Neural cell (in vitro differentiated cells): ENCODE measurements around the gene SPTLC2.

Experiments
- CTCF ChIP-seq: fragments of 450-650 bp; IDR thresholded peaks from 2 replicates; pipeline ENCODE4 v1.5.1; 2014; ENCODE audit warnings: antibody characterized with exemption, mild to moderate bottlenecking, moderate library complexity; ENCODE audit not compliant: poor library complexity, severe bottlenecking
- EP300 ChIP-seq: fragments of 450-650 bp; conservative IDR thresholded peaks from 2 replicates; pipeline ENCODE4 v1.6.1; 2014; ENCODE audit warnings: antibody characterized with exemption, mild to moderate bottlenecking, moderate library complexity; ENCODE audit not compliant: poor library complexity, severe bottlenecking
- EZH2 ChIP-seq: fragments of 200-600, 300-800 bp; shearing (Covaris generic), sonication (generic); IDR thresholded peaks from 2 replicates; pipeline ENCODE4 v1.6.1; 2014; ENCODE audit warnings: antibody characterized with exemption, low read length, borderline replicate concordance, mild to moderate bottlenecking; ENCODE audit not compliant: insufficient read depth, poor library complexity, severe bottlenecking
- MXI1 ChIP-seq: fragments of 450-650 bp; conservative IDR thresholded peaks from 2 replicates; pipeline ENCODE4 v1.6.1; 2014; ENCODE audit warnings: antibody characterized with exemption, mild to moderate bottlenecking; ENCODE audit not compliant: poor library complexity, severe bottlenecking
- POLR2AphosphoS5 ChIP-seq: IDR thresholded peaks from 2 replicates; pipeline ENCODE4 v1.6.1; 2012
- RAD21 ChIP-seq: fragments of 450-650 bp; conservative IDR thresholded peaks from 2 replicates; pipeline ENCODE4 v1.6.1; 2014; ENCODE audit warnings: antibody characterized with exemption, mild to moderate bottlenecking, moderate library complexity
- TAF1 ChIP-seq: IDR thresholded peaks from 2 replicates; pipeline ENCODE4 v1.6.1; 2012; ENCODE audit warnings: low read depth

- TF ChIP-seq CTCF: no peak
- TF ChIP-seq EZH2: no peak
- no peak for TF ChIP-seq TAF1
- TF ChIP-seq EP300: no peak
- TF ChIP-seq POLR2AphosphoS5: no peak
- no peak for TF ChIP-seq MXI1
- TF ChIP-seq RAD21: no peak
Measured at GRCh38 chr14:77470224-77470870, 146.1 kb downstream of the SPTLC2 start.
